ENCODE data around the gene KPNA6. TPM values are rescaled to one million over a fixed set of nuclear protein-coding genes. Genes with fewer than 3 reads are reported as not detected.

KPNA6 gene
- total RNA-seq (2021; ENCODE audit: unreplicated experiment) (116 TPM), Bru-seq, nascent RNA (percentile 86 among the genes with signal in this experiment), BruChase-seq, experiment 1, labeled RNA remaining after a 2-hour chase (percentile 91 among the genes with signal in this experiment), BruChase-seq, experiment 2, labeled RNA remaining after a 6-hour chase (percentile 97 among the genes with signal in this experiment)
- 21.6 TPM for polyA plus RNA-seq (2012; ENCODE audit: insufficient read length)
- long read RNA-seq, full-length matches to known transcripts, result 41 of 55 reads
- long read RNA-seq, partial matches to known transcripts, result 8 of 55 reads
- long read RNA-seq, other reads (novel, unspliced or antisense), result 6 of 55 reads

GRCh38 chr1:32107742-32108661, at the start of gene KPNA6:
TSS of gene KPNA6 (plus strand) at chr1:32108056. CDS start at chr1:32108131, 75 bp downstream.
- ChIA-PET CTCF (interaction anchor here (0.6 to 0.7 kb wide), 3 partner anchors 19 to 76 kb away, joined by 3 to 15 read pairs (median 9); no protein-coding TSS in a partner anchor), POLR2A (interaction anchor here (0.6 to 1.0 kb wide), 4 partner anchors 26 to 675 kb away, joined by 3 to 6 read pairs (median 4); no protein-coding TSS in a partner anchor)
- Histone ChIP-seq H3K27me3 (ENCODE audit: control insufficient read depth, insufficient read depth, low read length) (no peaks in the 10 kb centered on the region), H3K36me3 (ENCODE audit: control insufficient read depth, insufficient read depth, low read length) (peaks cover 7% of the 10 kb centered on the region; the same call in 1 of the 2 replicates), H3K27ac (ENCODE audit: low read length) (peak within 1 kb of the TSS; percentile 94), H3K4me3 (ENCODE audit: low read depth in 2 of 2, low read length in 2 of 2) (peak within 1 kb of the TSS; percentile 82 to 93), H3K9me3 (ENCODE audit: control insufficient read depth, insufficient read depth, low read depth, low read length) (no peaks in the 10 kb centered on the region), H3K4me1 (ENCODE audit: control insufficient read depth, insufficient read depth, low read length) (peaks cover 19% of the 10 kb centered on the region; the same call in 1 of the 2 replicates)
- intact Hi-C loops (cut with micrococcal nuclease; ENCODE audit: unreplicated experiment) (no loop called here), in situ Hi-C loops (cut with HindIII; ENCODE audit: low pct_unique_long_range_greater_than_20kb, low sequenced_read_pairs) (no loop called here)
- TF ChIP-seq POLR2AphosphoS5 (IDR thresholded peaks at IDR 0.05; ENCODE audit: low read depth, low read length) (peak; percentile 70), TCF7L2 (IDR thresholded peaks at IDR 0.05; ENCODE audit: low read depth, low read length) (peak; percentile 66), CTCF (IDR thresholded peaks at IDR 0.05) (no peak), SIN3A (IDR thresholded peaks at IDR 0.05; ENCODE audit: borderline replicate concordance, insufficient read depth, low read depth, low read length) (0 out of 2 replicates have a peak, but pooled peaks have one; percentile 39), REST (IDR thresholded peaks at IDR 0.05; ENCODE audit: insufficient read depth in 1 of 2, low read depth in 2 of 2, low read length in 1 of 2) (no peak)
- peak; percentile 92 for DNase-seq (ENCODE audit: low read depth, low spot score)
- BruUV-seq (replicated peaks), result no TSS peak
- peak; percentile 85 for ATAC-seq

- ChIA-PET POLR2A (no interaction called here), CTCF (interaction anchor here (0.6 kb wide), 1 partner anchor 19 kb away, joined by 13 read pairs; no protein-coding TSS in a partner anchor)
- Histone ChIP-seq H3K9me3 (ENCODE audit: control insufficient read depth, insufficient read depth, low read depth, low read length) (no peaks in the 10 kb centered on the region), H3K36me3 (ENCODE audit: control insufficient read depth, insufficient read depth, low read length) (peaks cover 40% of the 10 kb centered on the region), H3K27ac (ENCODE audit: low read length) (no peak overlapping the region), H3K4me3 (ENCODE audit: low read depth in 2 of 2, low read length in 2 of 2) (no peak overlapping the region), H3K27me3 (ENCODE audit: control insufficient read depth, insufficient read depth, low read length) (no peaks in the 10 kb centered on the region), H3K4me1 (ENCODE audit: control insufficient read depth, insufficient read depth, low read length) (0 out of 2 replicates have a peak, but pooled peaks cover 4% of the 10 kb centered on the region)
- in situ Hi-C loops (cut with HindIII; ENCODE audit: low pct_unique_long_range_greater_than_20kb, low sequenced_read_pairs) (no loop called here), intact Hi-C loops (cut with micrococcal nuclease; ENCODE audit: unreplicated experiment) (no loop called here)
- no TSS peak for BruUV-seq (replicated peaks)
- ATAC-seq (no peak), DNase-seq (ENCODE audit: low read depth, low spot score) (no peak)
- TF ChIP-seq CTCF (IDR thresholded peaks at IDR 0.05) (no peak), TCF7L2 (IDR thresholded peaks at IDR 0.05; ENCODE audit: low read depth, low read length) (no peak), REST (IDR thresholded peaks at IDR 0.05; ENCODE audit: insufficient read depth in 1 of 2, low read depth in 2 of 2, low read length in 1 of 2) (no peak), SIN3A (IDR thresholded peaks at IDR 0.05; ENCODE audit: borderline replicate concordance, insufficient read depth, low read depth, low read length) (no peak), POLR2AphosphoS5 (IDR thresholded peaks at IDR 0.05; ENCODE audit: low read depth, low read length) (no peak)
Measured at GRCh38 chr1:32060914-32061313, 46.9 kb upstream of the KPNA6 start.

All from Panc1 (cell line).